ENCODE measurements around the gene AURKA.

The AURKA gene

GRCh38 chr20:56352345-56353055 is 39.5 kb downstream of the AURKA start:
- POLR2A ChIA-PET = no interaction called here
- TF ChIP-seq CTCF (IDR thresholded peaks at IDR 0.05; ENCODE audit: insufficient read depth, low read length, missing control alignments) = no peak
- no peak overlapping the region for H3K4me3 ChIP-seq (ENCODE audit: low read depth, low read length)
- CTCF ChIA-PET = interaction anchor here (1.2 to 1.7 kb wide), 2 partner anchors 9 to 104 kb away, joined by 3 to 8 read pairs; partner anchors contain the start of gene MC3R
- DNase-seq (ENCODE audit: low read depth, low spot score) = no peak

- POLR2A ChIA-PET = no interaction called here
- no peak overlapping the region for H3K4me3 ChIP-seq (ENCODE audit: low read depth, low read length)
- TF ChIP-seq CTCF (IDR thresholded peaks at IDR 0.05; ENCODE audit: insufficient read depth, low read length, missing control alignments) = no peak
- CTCF ChIA-PET = no interaction called here
- no peak for DNase-seq (ENCODE audit: low read depth, low spot score)
Observed at GRCh38 chr20:56350842-56351241, 41.2 kb downstream of the AURKA start.

DNA sequence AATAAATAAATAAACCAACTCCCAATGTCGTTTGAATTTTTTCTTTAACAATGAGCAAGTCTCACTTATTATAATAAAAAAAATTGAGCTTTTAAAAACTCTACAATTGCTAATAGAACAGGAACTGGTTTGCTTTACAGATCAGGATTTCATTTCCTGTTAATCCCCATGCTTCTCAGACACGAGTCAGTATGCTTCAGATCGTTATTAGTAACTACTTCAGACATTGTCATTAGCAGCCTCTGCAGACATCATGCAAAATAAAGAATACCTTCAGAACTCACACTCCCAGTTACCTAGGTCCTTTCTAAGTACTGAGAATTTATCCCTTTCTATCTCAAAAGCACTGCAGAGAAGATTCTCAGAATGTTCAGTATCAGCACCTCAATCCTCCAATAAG is 43.3 kb downstream of the AURKA start:
- no peak for TF ChIP-seq CTCF (IDR thresholded peaks at IDR 0.05; ENCODE audit: insufficient read depth, low read length, missing control alignments)
- no peak overlapping the region for H3K4me3 ChIP-seq (ENCODE audit: low read depth, low read length)
- no peak for DNase-seq (ENCODE audit: low read depth, low spot score)
- ChIA-PET POLR2A (no interaction called here), CTCF (interaction anchor here (1.7 kb wide), 1 partner anchor 1668 kb away, joined by 5 read pairs; no protein-coding TSS in a partner anchor)

DNA sequence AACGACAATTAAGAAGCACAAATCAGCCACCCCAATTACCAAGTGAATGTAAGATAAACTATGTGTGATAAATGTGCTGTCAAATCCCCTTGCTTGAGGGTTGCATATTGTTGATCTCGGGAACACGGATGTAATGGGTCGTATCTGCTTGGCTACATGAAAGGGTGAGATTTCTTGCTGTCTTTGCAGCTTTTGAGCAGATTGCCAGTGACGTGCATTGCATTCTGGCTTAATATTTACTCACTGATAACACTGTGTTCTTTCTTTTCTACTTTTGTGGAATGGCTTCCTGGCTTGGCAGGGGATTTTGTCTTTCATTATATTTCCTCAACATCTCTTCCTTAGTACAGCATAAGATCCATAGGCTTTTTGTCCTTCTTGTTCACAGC is 43.7 kb downstream of the AURKA start:
- no peak for TF ChIP-seq CTCF (IDR thresholded peaks at IDR 0.05; ENCODE audit: insufficient read depth, low read length, missing control alignments)
- no peak overlapping the region for H3K4me3 ChIP-seq (ENCODE audit: low read depth, low read length)
- DNase-seq (ENCODE audit: low read depth, low spot score) = no peak
- ChIA-PET CTCF (interaction anchor here (0.6 to 1.7 kb wide), 2 partner anchors 168 to 1667 kb away, joined by 3 to 5 read pairs; no protein-coding TSS in a partner anchor), POLR2A (no interaction called here)

GRCh38 chr20:56347628-56348304 is 44.2 kb downstream of the AURKA start:
- ChIA-PET POLR2A (no interaction called here), CTCF (interaction anchor here (0.6 kb wide), 1 partner anchor 168 kb away, joined by 3 read pairs; no protein-coding TSS in a partner anchor)
- no peak for TF ChIP-seq CTCF (IDR thresholded peaks at IDR 0.05; ENCODE audit: insufficient read depth, low read length, missing control alignments)
- no peak overlapping the region for H3K4me3 ChIP-seq (ENCODE audit: low read depth, low read length)
- DNase-seq (ENCODE audit: low read depth, low spot score) = no peak

DNA sequence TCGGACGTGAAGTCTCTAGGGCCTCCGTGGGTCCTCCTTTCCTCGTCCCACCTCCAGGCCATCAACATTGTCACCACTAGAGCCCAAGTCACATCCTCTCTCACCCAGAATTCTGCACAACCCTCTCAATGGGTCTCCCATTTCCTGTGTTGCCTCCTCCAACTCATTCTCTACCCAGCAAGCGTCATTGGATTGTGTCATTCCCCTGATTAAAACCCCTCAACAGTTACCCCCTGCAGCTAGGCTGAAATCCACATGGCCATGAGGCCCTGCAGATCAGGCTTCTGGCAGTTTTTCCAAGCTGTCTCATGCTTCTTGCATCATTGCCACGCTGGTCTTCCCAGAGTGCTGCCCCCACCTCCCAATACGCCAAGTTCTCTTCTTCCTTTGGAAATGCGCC is 46.1 kb downstream of the AURKA start:
- TF ChIP-seq CTCF (IDR thresholded peaks at IDR 0.05; ENCODE audit: insufficient read depth, low read length, missing control alignments) = no peak
- CTCF ChIA-PET = interaction anchor here (0.7 kb wide), 1 partner anchor 46 kb away, joined by 4 read pairs; the partner anchor contains the start of genes AURKA and CSTF1
- no peak overlapping the region for H3K4me3 ChIP-seq (ENCODE audit: low read depth, low read length)
- POLR2A ChIA-PET = no interaction called here
- no peak for DNase-seq (ENCODE audit: low read depth, low spot score)
